ENCODE measurements around the gene ADRA2A.

Gene ADRA2A

DNA sequence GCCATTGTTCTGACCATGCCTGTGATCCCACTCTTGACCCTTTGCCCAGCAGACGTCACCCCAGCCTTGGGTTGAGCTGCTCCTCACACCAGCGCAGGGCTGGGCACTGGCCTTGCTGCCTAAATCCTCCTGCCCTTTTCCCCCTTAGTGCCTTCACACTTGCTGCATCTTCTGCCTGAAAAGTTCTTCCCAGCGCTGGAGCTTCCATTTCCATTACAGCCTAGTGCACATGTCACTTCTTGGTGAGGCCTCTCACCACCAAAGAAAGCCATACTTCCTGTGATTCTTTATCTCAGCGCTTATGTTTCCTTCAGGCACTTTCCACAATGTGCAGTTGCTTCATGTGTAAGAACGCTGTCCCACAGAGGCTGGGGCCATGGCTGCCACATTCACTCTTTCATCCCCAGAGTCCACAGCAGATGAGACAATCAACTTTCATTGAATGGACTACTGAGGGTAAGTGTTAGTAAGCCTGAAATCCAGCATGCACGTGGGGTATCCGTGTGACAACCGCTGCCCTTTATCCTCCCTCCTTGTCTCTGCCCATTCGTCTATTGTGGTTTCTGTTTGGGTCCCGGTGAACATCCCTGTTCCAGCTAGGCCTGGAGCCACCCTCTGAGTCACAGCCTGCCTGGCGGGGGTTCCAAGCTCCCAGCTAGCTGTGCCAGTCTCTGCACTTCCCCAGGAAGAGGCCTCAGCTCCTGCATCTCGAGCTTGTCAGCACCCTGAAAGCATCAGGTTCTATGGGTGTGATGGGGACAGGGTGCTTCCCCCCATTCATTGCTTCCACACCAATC lies 37.3 kb downstream of the ADRA2A start:
- TF ChIP-seq, protein P1, sequence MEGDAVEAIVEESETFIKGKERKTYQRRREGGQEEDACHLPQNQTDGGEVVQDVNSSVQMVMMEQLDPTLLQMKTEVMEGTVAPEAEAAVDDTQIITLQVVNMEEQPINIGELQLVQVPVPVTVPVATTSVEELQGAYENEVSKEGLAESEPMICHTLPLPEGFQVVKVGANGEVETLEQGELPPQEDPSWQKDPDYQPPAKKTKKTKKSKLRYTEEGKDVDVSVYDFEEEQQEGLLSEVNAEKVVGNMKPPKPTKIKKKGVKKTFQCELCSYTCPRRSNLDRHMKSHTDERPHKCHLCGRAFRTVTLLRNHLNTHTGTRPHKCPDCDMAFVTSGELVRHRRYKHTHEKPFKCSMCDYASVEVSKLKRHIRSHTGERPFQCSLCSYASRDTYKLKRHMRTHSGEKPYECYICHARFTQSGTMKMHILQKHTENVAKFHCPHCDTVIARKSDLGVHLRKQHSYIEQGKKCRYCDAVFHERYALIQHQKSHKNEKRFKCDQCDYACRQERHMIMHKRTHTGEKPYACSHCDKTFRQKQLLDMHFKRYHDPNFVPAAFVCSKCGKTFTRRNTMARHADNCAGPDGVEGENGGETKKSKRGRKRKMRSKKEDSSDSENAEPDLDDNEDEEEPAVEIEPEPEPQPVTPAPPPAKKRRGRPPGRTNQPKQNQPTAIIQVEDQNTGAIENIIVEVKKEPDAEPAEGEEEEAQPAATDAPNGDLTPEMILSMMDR (IDR thresholded peaks at IDR 0.05), result no peak

DNA sequence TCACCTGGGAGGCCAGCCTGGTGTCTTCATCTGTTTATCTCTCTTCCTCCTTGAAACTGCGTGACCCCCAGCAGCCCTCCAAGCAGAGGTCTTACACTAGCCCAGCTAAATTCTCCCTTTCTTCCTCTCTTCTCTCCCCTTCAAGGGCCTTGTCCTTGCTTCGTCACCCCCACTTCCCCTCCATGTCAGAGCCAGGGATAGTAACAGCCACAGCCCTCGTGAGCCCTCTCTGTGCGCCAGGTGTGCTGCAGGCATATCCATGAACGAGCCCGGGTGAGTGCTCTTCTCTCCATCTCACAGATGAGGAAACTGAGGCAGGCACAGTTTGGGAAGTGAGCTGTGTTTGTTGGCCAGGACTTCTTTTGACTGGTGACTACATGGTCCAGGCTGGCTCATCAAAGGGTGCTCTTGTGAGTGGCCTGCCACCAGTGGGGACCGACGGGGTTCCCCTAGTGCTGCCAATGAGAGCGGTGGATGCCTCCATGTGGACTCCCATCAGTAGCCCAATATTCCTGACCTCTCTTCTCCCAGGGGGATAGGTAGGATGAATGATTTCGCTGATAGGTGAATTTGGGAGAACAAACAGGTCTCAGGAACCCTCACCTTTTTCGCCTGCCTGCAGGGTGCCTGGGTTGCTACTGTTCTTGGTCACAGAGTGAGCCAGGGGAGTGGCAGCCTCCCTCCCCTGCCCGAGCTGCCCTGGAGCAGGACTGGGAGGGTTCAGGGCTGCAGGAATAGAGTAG lies 38.1 kb downstream of the ADRA2A start:
- TF ChIP-seq, protein P1 (IDR thresholded peaks at IDR 0.05), result no peak

DNA sequence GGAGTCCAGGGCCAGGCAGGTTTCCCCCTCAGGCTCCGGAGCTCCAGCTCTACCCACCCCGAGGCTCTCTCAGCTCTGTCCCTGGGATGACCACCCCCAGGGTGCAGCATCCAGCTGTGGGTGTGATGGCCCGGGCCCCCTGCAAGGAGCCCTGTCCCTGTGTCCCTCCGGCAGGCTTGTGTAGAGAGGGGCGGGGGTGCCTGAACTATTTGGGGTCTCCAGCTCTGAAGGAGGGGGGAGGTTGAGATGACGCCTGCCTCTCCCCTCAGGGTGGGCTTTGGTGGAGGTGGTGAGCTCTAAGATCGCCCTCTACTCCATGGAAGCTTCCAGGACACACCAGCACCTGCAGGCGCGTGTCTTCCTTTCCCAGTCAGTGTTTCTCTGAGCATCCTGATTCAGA lies 39.4 kb downstream of the ADRA2A start:
- TF ChIP-seq, protein P1 (IDR thresholded peaks at IDR 0.05), result no peak

DNA sequence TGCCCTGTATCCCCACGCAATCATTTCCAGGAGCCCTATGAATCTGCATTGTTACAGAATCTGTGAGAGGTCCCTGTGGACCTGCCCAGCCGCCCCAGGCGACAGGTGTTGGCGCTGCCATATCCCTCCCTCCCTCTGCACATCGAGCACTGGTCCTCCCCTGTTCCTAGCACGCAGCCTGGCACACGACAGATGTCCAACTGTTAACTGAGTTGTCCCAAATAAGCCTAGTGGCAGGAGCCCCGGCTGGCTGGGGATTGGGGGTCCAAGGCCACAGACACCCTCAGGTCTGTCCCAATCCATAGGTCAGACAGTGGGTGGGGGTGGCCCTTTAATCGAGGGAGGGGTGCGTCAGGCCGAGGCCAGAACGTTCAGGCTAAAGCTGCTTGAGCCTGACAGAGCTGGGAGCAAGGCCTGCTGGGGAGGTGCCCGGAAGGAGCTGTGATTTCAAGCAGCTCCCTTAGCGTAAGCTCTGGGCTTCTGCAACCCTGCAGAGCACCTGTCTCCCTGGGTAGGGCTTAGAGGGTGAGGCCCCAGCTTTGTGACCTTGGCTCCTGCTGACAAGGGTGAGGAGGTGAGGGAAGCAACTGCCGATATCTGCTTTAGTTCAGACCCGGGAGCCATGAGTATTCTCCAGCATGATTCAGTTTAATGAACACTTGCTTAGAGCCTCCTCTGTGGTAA lies 40.1 kb downstream of the ADRA2A start:
- TF ChIP-seq, protein P1 (IDR thresholded peaks at IDR 0.05), result no peak

DNA sequence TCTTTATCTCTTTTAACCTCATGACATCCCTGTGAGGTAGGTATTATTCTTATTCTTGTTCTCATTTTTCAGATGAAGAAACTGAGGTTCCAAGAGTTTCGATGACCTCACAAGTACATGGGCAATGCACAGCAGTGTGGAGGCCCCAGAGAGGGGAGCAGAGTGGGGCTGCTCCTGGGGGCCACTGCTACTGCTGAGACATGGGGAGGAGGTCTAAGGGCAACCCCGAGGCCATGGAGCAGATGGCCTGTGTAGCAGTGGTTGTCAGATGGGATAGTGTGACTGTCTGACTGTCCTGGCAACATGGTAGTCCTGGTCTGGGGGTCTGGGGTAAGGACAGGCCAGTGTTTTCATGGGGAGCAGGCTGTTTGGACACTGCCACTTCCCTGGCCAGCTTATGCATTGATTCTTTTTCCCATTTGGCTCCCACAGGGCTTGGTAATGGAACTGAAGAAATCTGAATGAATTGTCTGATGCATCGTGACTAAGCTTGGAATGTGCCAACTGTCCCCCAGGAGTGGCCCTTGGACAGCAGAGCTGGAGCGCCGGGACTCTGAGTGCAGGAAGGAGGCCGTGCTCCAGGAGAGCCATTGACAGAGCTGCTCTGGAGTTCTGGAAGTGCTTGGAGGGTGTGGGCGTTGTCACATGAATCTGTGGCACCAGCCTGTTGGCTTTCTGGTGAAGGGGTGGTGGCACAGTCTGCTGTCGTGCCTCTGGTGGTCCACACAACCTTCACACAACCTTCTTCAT lies 40.9 kb downstream of the ADRA2A start:
- TF ChIP-seq, protein P1 (IDR thresholded peaks at IDR 0.05), result no peak

DNA sequence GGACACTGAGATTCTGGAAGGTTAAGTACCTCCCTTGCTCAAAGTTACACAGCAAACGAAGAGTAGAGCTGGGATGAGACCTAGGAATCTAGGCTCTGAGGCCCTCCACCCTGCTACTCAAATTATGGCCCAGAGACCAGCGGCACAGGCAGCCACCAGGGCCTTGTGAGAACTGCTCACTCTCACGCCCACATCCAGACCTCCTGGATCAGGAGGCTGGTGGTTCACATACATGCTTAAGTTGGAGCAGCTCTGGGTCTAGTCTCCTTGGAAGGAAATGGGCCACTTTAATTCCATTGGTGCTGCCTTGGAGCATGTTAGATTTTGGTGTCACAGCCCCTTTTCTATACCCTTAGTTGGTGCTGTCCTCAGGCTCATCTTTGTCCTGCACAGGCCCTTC lies 41.9 kb downstream of the ADRA2A start:
- TF ChIP-seq, protein P1 (IDR thresholded peaks at IDR 0.05), result no peak

DNA sequence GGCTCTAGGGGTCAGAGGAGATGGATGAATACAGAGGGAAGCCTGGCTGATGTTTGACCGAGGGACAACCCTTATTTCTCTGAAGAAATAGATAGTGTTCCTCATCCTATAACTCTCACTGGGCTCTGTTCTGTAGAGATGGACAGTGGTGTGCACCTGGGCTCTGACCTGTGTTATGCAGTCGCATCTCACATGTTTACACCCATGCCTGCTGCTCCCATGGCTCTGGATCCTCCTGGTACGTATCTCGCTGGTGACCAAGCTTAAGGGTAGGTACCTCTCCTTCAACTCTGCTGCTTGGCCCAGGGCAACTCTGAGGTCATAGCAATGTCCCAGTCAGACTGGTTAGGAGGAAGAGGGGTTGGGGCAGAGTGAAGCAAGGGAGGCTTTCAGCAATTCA lies 42.8 kb downstream of the ADRA2A start:
- TF ChIP-seq, protein P1 (IDR thresholded peaks at IDR 0.05), result no peak
